ENCODE results near the gene CHD3.

DNA sequence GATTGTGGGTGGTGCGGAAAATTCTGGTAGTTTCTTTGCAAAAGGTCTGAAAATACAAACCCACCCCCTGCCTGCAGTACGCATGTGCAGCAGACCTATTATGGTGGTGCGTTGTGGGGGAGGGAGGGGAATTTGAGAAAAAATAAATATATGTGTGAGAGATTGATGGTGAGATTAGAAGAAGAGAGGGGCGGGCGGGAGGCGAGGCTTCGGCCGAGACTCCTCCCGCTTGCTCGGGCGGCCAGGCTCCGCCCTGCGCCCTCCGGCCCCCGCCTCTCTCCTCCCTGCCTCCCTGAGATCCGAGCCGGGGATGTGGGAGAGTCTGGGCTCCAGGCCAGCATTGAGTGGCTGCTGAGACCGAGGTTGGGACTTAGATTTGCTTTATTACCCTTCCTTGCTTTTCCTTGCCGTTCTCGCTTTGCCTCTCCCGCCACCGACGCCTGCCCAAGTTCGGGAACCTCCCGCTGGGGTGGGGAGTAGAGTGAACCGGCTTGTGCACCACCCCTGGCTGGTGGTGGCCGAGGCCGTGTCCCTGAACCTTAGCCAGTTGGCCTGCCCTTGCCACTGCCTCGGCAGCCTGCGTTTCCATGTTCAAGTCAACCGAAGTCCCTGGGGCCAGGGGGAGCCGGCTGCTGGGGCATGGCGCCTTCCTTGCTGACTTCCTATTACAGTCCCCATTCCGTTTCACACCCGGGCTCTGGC, 956 bp upstream of the CHD3 start:
- TF ChIP-seq CTCF (IDR thresholded peaks at IDR 0.05 in 4 of 5, conservative IDR thresholded peaks at IDR 0.05 in 1 of 5) (peak in 1 of 5 experiments; percentile 5), POLR2A (IDR thresholded peaks at IDR 0.05) (peak in 1 of 2 donors; percentile 55)
